Kidney epithelial cell (primary cell): Measurements from ENCODE around the gene CREB3L1. TPM values are rescaled to one million over a fixed set of nuclear protein-coding genes. Genes with fewer than 3 reads are reported as not detected.

Source experiments
- DNase-seq: peaks from one replicate; pipeline ENCODE4 v3.0.0-alpha.2; 2010; ENCODE audit warnings: low read depth
- H3K27me3 ChIP-seq: 2 replicates; pipeline ENCODE4 v1.6.0; 2011; ENCODE audit warnings: low read length; ENCODE audit not compliant: control insufficient read depth, insufficient read depth
- H3K36me3 ChIP-seq: 2 replicates; pipeline ENCODE4 v1.5.1; 2011; ENCODE audit warnings: low read length; ENCODE audit not compliant: control insufficient read depth, insufficient read depth
- H3K4me3 ChIP-seq: 2 replicates; pipeline ENCODE4 v1.5.1; 2011; ENCODE audit warnings: low read depth, mild to moderate bottlenecking, control low read depth, low read length
- CTCF ChIP-seq: IDR thresholded peaks from 2 replicates; pipeline ENCODE4 v1.5.1; 2011; ENCODE audit warnings: mild to moderate bottlenecking, moderate library complexity, low read length, control low read depth, inconsistent platforms; ENCODE audit not compliant: insufficient read depth, poor library complexity, severe bottlenecking
- total RNA-seq: library from RNA; depleted of rRNA; stranded (reverse); fragments of >200 nt; gene quantifications from 2 replicates; pipeline ENCODE4 v1.2.3, GENCODE V29; 2015

Gene CREB3L1
- total RNA-seq, 1 donor from 2014 or later: 3.2 TPM

- H3K4me3 ChIP-seq: peak overlapping the region; percentile 40
- DNase-seq: peak; percentile 72
- no peaks in the 10 kb centered on the region for H3K36me3 ChIP-seq
- no peaks in the 10 kb centered on the region for H3K27me3 ChIP-seq
- TF ChIP-seq CTCF: no peak
Observed at GRCh38 chr11:46237248-46238077, 40.0 kb upstream of the CREB3L1 start.

GRCh38 chr11:46238078-46238966 is 39.1 kb upstream of the CREB3L1 start:
- Histone ChIP-seq H3K27me3 (no peaks in the 10 kb centered on the region), H3K4me3 (peak overlapping the region; percentile 40), H3K36me3 (no peaks in the 10 kb centered on the region)
- DNase-seq: no peak
- TF ChIP-seq CTCF: no peak

- H3K4me3 ChIP-seq: peak overlapping the region; percentile 40
- no peak for DNase-seq
- peak; percentile 72 for TF ChIP-seq CTCF
- H3K27me3 ChIP-seq: no peaks in the 10 kb centered on the region
- H3K36me3 ChIP-seq: no peaks in the 10 kb centered on the region
Observed at GRCh38 chr11:46238967-46239800, 38.3 kb upstream of the CREB3L1 start.

- Histone ChIP-seq H3K36me3 (no peaks in the 10 kb centered on the region), H3K27me3 (no peaks in the 10 kb centered on the region), H3K4me3 (no peak overlapping the region)
- no peak for DNase-seq
- no peak for TF ChIP-seq CTCF
Observed at GRCh38 chr11:46239801-46240061, 37.7 kb upstream of the CREB3L1 start.

- H3K27me3 ChIP-seq: no peaks in the 10 kb centered on the region
- no peak for DNase-seq
- H3K36me3 ChIP-seq: no peaks in the 10 kb centered on the region
- H3K4me3 ChIP-seq: no peak overlapping the region
- TF ChIP-seq CTCF: no peak
Observed at GRCh38 chr11:46240371-46240770, 37.1 kb upstream of the CREB3L1 start.
